Parathyroid adenoma (tissue), 2 donors: ENCODE data around the gene SCP2D1.

ENCODE experiments used
- H2AFZ ChIP-seq: fragments of 300-600 bp; sonication (generic); one replicate; pipeline ENCODE4 v1.7.0; 2017; ENCODE audit warnings: antibody characterized with exemption, mild to moderate bottlenecking
- H3K27ac ChIP-seq: fragments of 300-600 bp; sonication (generic); one replicate; pipeline ENCODE4 v1.7.0; 2017
- H3K27me3 ChIP-seq: fragments of 300-600 bp; sonication (generic); one replicate; pipeline ENCODE4 v1.7.0; 2017; ENCODE audit warnings: low read length; ENCODE audit not compliant: control insufficient read depth, insufficient read depth
- H3K36me3 ChIP-seq: fragments of 300-600 bp; sonication (generic); one replicate; pipeline ENCODE4 v1.7.0; 2017; ENCODE audit warnings: low read length; ENCODE audit not compliant: control insufficient read depth, insufficient read depth
- H3K4me1 ChIP-seq: fragments of 300-600 bp; sonication (generic); one replicate; pipeline ENCODE4 v1.7.0; 2017; ENCODE audit warnings: control low read depth
- H3K4me2 ChIP-seq: fragments of 300-600 bp; sonication (generic); one replicate; pipeline ENCODE4 v1.7.0; 2017; ENCODE audit warnings: low read length
- H3K4me3 ChIP-seq: fragments of 300-600 bp; sonication (generic); one replicate; pipeline ENCODE4 v1.7.0; 2017; ENCODE audit warnings: low read depth, low read length
- H3K79me2 ChIP-seq: fragments of 300-600 bp; sonication (generic); one replicate; pipeline ENCODE4 v1.7.0; 2017; ENCODE audit warnings: control low read depth
- H3K9ac ChIP-seq: fragments of 300-600 bp; sonication (generic); one replicate; pipeline ENCODE4 v1.7.0; 2017; ENCODE audit warnings: mild to moderate bottlenecking
- H3K9me3 ChIP-seq: fragments of 300-600 bp; sonication (generic); one replicate; pipeline ENCODE4 v1.7.0; 2017; ENCODE audit warnings: low read length; ENCODE audit not compliant: control insufficient read depth
- CTCF ChIP-seq: fragments of 300-600 bp; sonication (generic); IDR thresholded peaks from one replicate; pipeline ENCODE4 v1.7.0; 2017; ENCODE audit warnings: antibody characterized with exemption, mild to moderate bottlenecking
- donor health status: primary hyperparathyroidism.

SCP2D1 gene

GRCh38 chr20:18851629-18852028 lies 38.0 kb downstream of the SCP2D1 start:
- Histone ChIP-seq H3K27ac (no peak overlapping the region), H3K4me3 (no peak overlapping the region), H3K79me2 (no peaks in the 10 kb centered on the region), H3K27me3 (no peaks in the 10 kb centered on the region), H3K9ac (no peak overlapping the region), H3K36me3 (no peaks in the 10 kb centered on the region), H3K4me2 (no peak overlapping the region), H3K9me3 (no peaks in the 10 kb centered on the region), H3K4me1 (no peaks in the 10 kb centered on the region), H2AFZ (no peak overlapping the region)
- TF ChIP-seq CTCF = no peak

- Histone ChIP-seq H3K27ac (no peak overlapping the region), H3K9me3 (no peaks in the 10 kb centered on the region), H3K4me2 (no peak overlapping the region), H2AFZ (no peak overlapping the region), H3K36me3 (no peaks in the 10 kb centered on the region), H3K27me3 (no peaks in the 10 kb centered on the region), H3K4me3 (no peak overlapping the region), H3K79me2 (no peaks in the 10 kb centered on the region), H3K4me1 (no peaks in the 10 kb centered on the region), H3K9ac (no peak overlapping the region)
- no peak for TF ChIP-seq CTCF
These were observed 38.7 kb downstream of the SCP2D1 start for GRCh38 chr20:18852318-18852717.

GRCh38 chr20:18853216-18853615 lies 39.6 kb downstream of the SCP2D1 start:
- Histone ChIP-seq H3K27ac (no peak overlapping the region), H3K9me3 (no peaks in the 10 kb centered on the region), H3K9ac (no peak overlapping the region), H3K4me2 (no peak overlapping the region), H3K36me3 (no peaks in the 10 kb centered on the region), H3K4me3 (no peak overlapping the region), H3K4me1 (no peaks in the 10 kb centered on the region), H3K79me2 (no peaks in the 10 kb centered on the region), H3K27me3 (no peaks in the 10 kb centered on the region), H2AFZ (no peak overlapping the region)
- TF ChIP-seq CTCF = no peak

- Histone ChIP-seq H3K9ac (no peak overlapping the region), H3K36me3 (no peaks in the 10 kb centered on the region), H3K27ac (no peak overlapping the region), H3K9me3 (no peaks in the 10 kb centered on the region), H2AFZ (no peak overlapping the region), H3K4me2 (no peak overlapping the region), H3K4me1 (no peaks in the 10 kb centered on the region), H3K79me2 (no peaks in the 10 kb centered on the region), H3K4me3 (no peak overlapping the region), H3K27me3 (no peaks in the 10 kb centered on the region)
- no peak for TF ChIP-seq CTCF
These were observed 40.5 kb downstream of the SCP2D1 start for GRCh38 chr20:18853946-18854646.

- H2AFZ ChIP-seq = no peak overlapping the region
- no peaks in the 10 kb centered on the region for H3K9me3 ChIP-seq
- H3K4me3 ChIP-seq = no peak overlapping the region
- no peaks in the 10 kb centered on the region for H3K36me3 ChIP-seq
- H3K4me1 ChIP-seq = no peaks in the 10 kb centered on the region
- no peak overlapping the region for H3K9ac ChIP-seq
- no peaks in the 10 kb centered on the region for H3K27me3 ChIP-seq
- no peak overlapping the region for H3K4me2 ChIP-seq
- no peak for TF ChIP-seq CTCF
- H3K79me2 ChIP-seq = no peaks in the 10 kb centered on the region
- no peak overlapping the region for H3K27ac ChIP-seq
These were observed 42.3 kb downstream of the SCP2D1 start for GRCh38 chr20:18855882-18856281.
